Astrocyte of the cerebellum (primary cell): ENCODE data around the gene GNMT.

Experiments used
- DNase-seq: peaks from one replicate; pipeline ENCODE4 v3.0.0-alpha.2; 2011; ENCODE audit warnings: low read depth
- H3K4me3 ChIP-seq: 2 replicates; pipeline ENCODE4 v1.5.1; 2011; ENCODE audit warnings: mild to moderate bottlenecking, low read depth, low read length, moderate library complexity
- CTCF ChIP-seq: IDR thresholded peaks from 2 replicates; pipeline ENCODE4 v1.5.1; 2012; ENCODE audit warnings: low read length, low read depth, moderate library complexity, mild to moderate bottlenecking; ENCODE audit errors: missing control alignments
- in situ Hi-C: cut with HindIII; loops from 2 replicates; pipeline ENCODE4 v1.10.0; 2017; ENCODE audit warnings: low sequenced_read_pairs

GNMT gene

GRCh38 chr6:42923666-42924065 is 36.9 kb upstream of the GNMT start:
- TF ChIP-seq CTCF = no peak
- DNase-seq = no peak
- H3K4me3 ChIP-seq = no peak overlapping the region
- in situ Hi-C loops = no loop called here

GRCh38 chr6:42925248-42925857 is 35.2 kb upstream of the GNMT start:
- H3K4me3 ChIP-seq = no peak overlapping the region
- in situ Hi-C loops = no loop called here
- no peak for DNase-seq
- TF ChIP-seq CTCF = no peak

DNA sequence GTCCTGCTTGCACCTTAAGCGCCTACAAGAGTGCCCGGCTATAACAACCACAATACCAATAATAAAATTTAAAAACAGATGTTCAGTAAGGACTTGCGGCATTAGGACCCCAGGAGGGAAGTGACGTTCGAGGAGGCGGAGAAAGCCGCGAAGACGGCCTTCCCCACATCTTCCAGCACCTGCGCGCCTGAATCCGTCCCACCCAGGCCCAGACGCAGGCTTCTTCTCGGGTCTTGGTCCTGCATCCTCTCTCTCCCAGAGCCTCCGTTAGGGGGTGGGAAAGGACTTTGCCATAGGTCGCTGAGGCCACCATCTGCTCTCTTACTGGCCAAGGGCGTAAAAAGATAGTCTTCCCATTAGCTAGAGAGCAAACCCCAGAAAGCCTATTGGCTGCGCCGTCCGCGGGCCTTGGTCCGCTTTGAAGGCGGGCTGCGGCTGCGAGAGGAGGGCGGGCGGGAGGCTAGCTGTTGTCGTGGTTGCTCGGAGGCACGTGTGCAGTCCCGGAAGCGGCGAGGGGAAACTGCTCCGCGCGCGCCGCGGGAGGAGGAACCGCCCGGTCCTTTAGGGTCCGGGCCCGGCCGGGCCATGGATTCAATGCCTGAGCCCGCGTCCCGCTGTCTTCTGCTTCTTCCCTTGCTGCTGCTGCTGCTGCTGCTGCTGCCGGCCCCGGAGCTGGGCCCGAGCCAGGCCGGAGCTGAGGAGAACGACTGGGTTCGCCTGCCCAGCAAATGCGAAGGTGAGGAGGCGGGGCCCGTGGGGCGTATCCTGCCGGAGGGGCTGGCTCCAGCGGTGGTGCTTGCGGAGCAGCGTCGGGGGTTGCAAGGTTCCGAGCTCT is 31.4 kb upstream of the GNMT start, which contains the start of gene CNPY3:
Gene CNPY3, plus strand, starts transcription at position 495 of the 835 bp plus-strand sequence. Its CDS starts 91 bp downstream, at position 586.
- in situ Hi-C loops = no loop called here
- DNase-seq = peak; percentile 90
- no peak for TF ChIP-seq CTCF
- peak within 1 kb of the TSS; percentile 66 for H3K4me3 ChIP-seq

DNA sequence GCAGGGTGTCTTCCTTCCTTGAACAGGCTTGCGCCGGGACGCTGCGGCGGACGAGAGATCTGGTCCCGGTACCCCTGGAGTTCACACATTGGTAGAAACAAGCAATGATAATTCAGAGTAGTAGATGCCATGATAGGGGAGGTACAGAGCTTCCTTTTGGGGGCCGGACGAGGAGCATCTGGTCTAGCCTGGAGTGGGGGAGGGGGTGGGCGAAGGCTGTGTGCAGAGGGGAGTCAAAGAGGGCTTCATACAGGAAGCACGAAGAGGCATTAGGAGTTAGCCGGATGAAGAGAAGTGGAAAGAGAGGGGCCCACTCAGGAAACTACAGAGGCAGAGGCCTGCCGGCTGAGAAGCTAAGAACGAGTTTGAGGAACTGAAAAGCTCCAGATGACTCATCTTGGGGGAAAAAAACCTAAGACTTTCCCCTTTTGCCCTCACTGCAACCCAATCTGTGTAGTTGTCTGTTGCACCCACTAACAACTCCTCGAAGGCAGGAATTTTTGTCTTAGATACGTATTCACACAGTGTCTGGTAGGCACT is 30.7 kb upstream of the GNMT start:
- in situ Hi-C loops = no loop called here
- H3K4me3 ChIP-seq = peak overlapping the region; percentile 66
- peak; percentile 12 for DNase-seq
- TF ChIP-seq CTCF = no peak

GRCh38 chr6:42932412-42932811 is 28.1 kb upstream of the GNMT start:
- no peak overlapping the region for H3K4me3 ChIP-seq
- no peak for TF ChIP-seq CTCF
- DNase-seq = no peak
- in situ Hi-C loops = no loop called here

- TF ChIP-seq CTCF = no peak
- no peak for DNase-seq
- H3K4me3 ChIP-seq = no peak overlapping the region
- in situ Hi-C loops = no loop called here
These were observed 27.3 kb upstream of the GNMT start for GRCh38 chr6:42933205-42933604.
